IMR-90 (cell line): ENCODE results near the gene ESR1. TPM values are rescaled to one million over a fixed set of nuclear protein-coding genes. Genes with fewer than 3 reads are reported as not detected.

Experiments used
- ATAC-seq: fragments of 200-7000 bp; cut with Tn5 transposase; 2 replicates; pipeline ENCODE4 v1.9.1; 2020; ENCODE audit warnings: low read depth, mild to moderate bottlenecking, moderate library complexity
- BruUV-seq: library from RNA; stranded (reverse); fragments of 400-500 nt; replicated peaks from 2 replicates; lab custom pipeline; 2021; lab: Mats Ljungman, UMichigan
- CTCF ChIA-PET: fragments of 300-600 bp; formaldehyde crosslinking; extraction: SDS; loops from one replicate; lab custom pipeline; 2021; ENCODE audit warnings: antibody characterized with exemption; lab: Yijun Ruan, JAX
- POLR2A ChIA-PET: fragments of 300-600 bp; sonication (Branson Sonifier 250); formaldehyde crosslinking; loops from one replicate; lab custom pipeline; 2022; ENCODE audit warnings: antibody characterized with exemption; ENCODE audit not compliant: unreplicated experiment; lab: Charles Lee
- DNase-seq: peaks from one replicate; pipeline ENCODE4 v3.0.0; 2013
- H2AFZ ChIP-seq: replicated peaks from 2 replicates; pipeline ENCODE3; 2013; ENCODE audit warnings: low read length, mild to moderate bottlenecking; ENCODE audit not compliant: poor library complexity
- H2AK5ac ChIP-seq: 2 replicates; pipeline ENCODE4 v1.6.1; 2013; ENCODE audit warnings: low read depth, low read length, inconsistent platforms
- H2AK9ac ChIP-seq: replicated peaks from 2 replicates; pipeline ENCODE3; 2013; ENCODE audit warnings: mild to moderate bottlenecking, low read depth, low read length, moderate library complexity; ENCODE audit not compliant: poor library complexity
- H2BK120ac ChIP-seq: 2 replicates; pipeline ENCODE4 v1.6.1; 2013; ENCODE audit warnings: low read depth, low read length, inconsistent platforms
- H2BK15ac ChIP-seq: 3 replicates; pipeline ENCODE4 v1.6.1; 2013; ENCODE audit warnings: low read depth, low read length, inconsistent platforms
- H2BK20ac ChIP-seq: 2 replicates; pipeline ENCODE4 v1.6.1; 2013; ENCODE audit warnings: low read depth, mild to moderate bottlenecking, inconsistent platforms, low read length, moderate library complexity
- H2BK5ac ChIP-seq: 2 replicates; pipeline ENCODE4 v1.6.1; 2013; ENCODE audit warnings: mild to moderate bottlenecking, low read depth, low read length, inconsistent platforms; ENCODE audit not compliant: poor library complexity, severe bottlenecking
- H3K14ac ChIP-seq: replicated peaks from 2 replicates; pipeline ENCODE4 v1.6.1; 2013; ENCODE audit warnings: low read depth, low read length, inconsistent platforms
- H3K18ac ChIP-seq: 2 replicates; pipeline ENCODE4 v1.6.1; 2013; ENCODE audit warnings: low read depth, low read length, control low read depth
- H3K23ac ChIP-seq: 2 replicates; pipeline ENCODE4 v1.6.1; 2013; ENCODE audit warnings: low read depth, low read length, inconsistent platforms
- H3K27ac ChIP-seq: 2 replicates; pipeline ENCODE4 v1.5.1; 2013; ENCODE audit warnings: mild to moderate bottlenecking, control low read depth, low read length; ENCODE audit not compliant: insufficient read depth
- H3K27me3 ChIP-seq: 2 replicates; pipeline ENCODE4 v1.6.1; 2013; ENCODE audit warnings: low read length; ENCODE audit not compliant: control insufficient read depth, insufficient read depth
- H3K36me3 ChIP-seq: 2 replicates; pipeline ENCODE4 v1.6.1; 2013; ENCODE audit warnings: low read length, mixed read lengths; ENCODE audit not compliant: control insufficient read depth, insufficient read depth
- H3K4ac ChIP-seq: 2 replicates; pipeline ENCODE4 v1.6.1; 2013; ENCODE audit warnings: low read depth, low read length, inconsistent platforms
- H3K4me1 ChIP-seq: 2 replicates; pipeline ENCODE4 v1.6.1; 2013; ENCODE audit warnings: low read length, mixed read lengths; ENCODE audit not compliant: control insufficient read depth, insufficient read depth
- H3K4me2 ChIP-seq: 2 replicates; pipeline ENCODE4 v1.6.1; 2013; ENCODE audit warnings: low read depth, mild to moderate bottlenecking, control low read depth, low read length, moderate library complexity
- H3K4me3 ChIP-seq: 2 replicates; pipeline ENCODE4 v1.5.1; 2013; ENCODE audit warnings: low read depth, mild to moderate bottlenecking, control low read depth, low read length, moderate library complexity; ENCODE audit not compliant: insufficient read depth
- H3K56ac ChIP-seq: 2 replicates; pipeline ENCODE4 v1.6.1; 2013; ENCODE audit warnings: low read length, inconsistent platforms; ENCODE audit not compliant: insufficient read depth; ENCODE audit errors: extremely low read depth
- H3K79me1 ChIP-seq, 2 experiments: 2 replicates each; pipeline ENCODE4 v1.6.1; 2013; ENCODE audit warnings: low read length in 2 of 2, inconsistent platforms in 1 of 2, low read depth in 1 of 2
- H3K9ac ChIP-seq: 2 replicates; pipeline ENCODE4 v1.6.1; 2013; ENCODE audit warnings: low read depth, low read length, control low read depth
- H3K9me1 ChIP-seq: 2 replicates; pipeline ENCODE4 v1.6.1; 2013; ENCODE audit warnings: low read length, inconsistent platforms; ENCODE audit not compliant: insufficient read depth
- H3K9me3 ChIP-seq: 2 replicates; pipeline ENCODE4 v1.6.1; 2013; ENCODE audit warnings: low read length; ENCODE audit not compliant: control insufficient read depth, insufficient read depth
- H4K20me1 ChIP-seq: 2 replicates; pipeline ENCODE4 v1.6.1; 2013; ENCODE audit warnings: low read length, inconsistent platforms; ENCODE audit not compliant: insufficient read depth
- H4K5ac ChIP-seq: 2 replicates; pipeline ENCODE4 v1.6.1; 2013; ENCODE audit warnings: mild to moderate bottlenecking, low read depth, low read length, control low read depth
- H4K8ac ChIP-seq, 2 experiments: 2 replicates each; pipeline ENCODE4 v1.6.1; 2013; ENCODE audit warnings: low read depth in 2 of 2, low read length in 2 of 2, control low read depth in 1 of 2, inconsistent platforms in 1 of 2
- H4K91ac ChIP-seq: 2 replicates; pipeline ENCODE4 v1.6.1; 2013; ENCODE audit warnings: low read depth, low read length, inconsistent platforms; ENCODE audit not compliant: insufficient read depth
- FOS ChIP-seq: fragments of 150-350 bp; IDR thresholded peaks from 2 replicates; pipeline ENCODE4 v1.6.1; 2016; ENCODE audit warnings: low read depth, low read length
- POLR2A ChIP-seq: IDR thresholded peaks from 2 replicates; pipeline ENCODE4 v1.6.1; 2012; ENCODE audit warnings: mild to moderate bottlenecking, low read depth, low read length
- WGBS, 2 experiments: methylation state at CpG; one replicate each; pipeline versions ENCODE4 v1.1.5 to v1.1.7; 2013; ENCODE audit warnings: missing lambda C conversion rate in 2 of 2; ENCODE audit not compliant: insufficient read length in 1 of 2; ENCODE audit errors: extremely low coverage in 2 of 2; 5-methylcytosine and 5-hydroxymethylcytosine counted together
- dilution Hi-C: fragments of 300-500 bp; cut with HindIII; formaldehyde crosslinking; loops from one replicate; pipeline ENCODE4 v1.14.3; 2018; ENCODE audit warnings: low sequenced_read_pairs; ENCODE audit not compliant: unreplicated experiment
- in situ Hi-C: fragments of 300-500 bp; cut with MboI; formaldehyde crosslinking; loops from 3 replicates; pipeline ENCODE4 v1.14.3; 2019; ENCODE audit warnings: low sequenced_read_pairs, inconsistent platforms, mixed read lengths
- intact Hi-C: fragments of 100-400 bp; cut with micrococcal nuclease; formaldehyde crosslinking; loops from 2 replicates; pipeline ENCODE4 v1.10.0; 2022
- polyA plus RNA-seq, 3 experiments: library from polyadenylated mRNA; depleted of rRNA; stranded (reverse); fragments of >200 nt; gene quantifications; 2 replicates each; pipeline ENCODE4 v1.2.3, GENCODE V29; 2012; ENCODE audit warnings: low replicate concordance in 1 of 3
- total RNA-seq: library from RNA; depleted of rRNA; stranded (reverse); fragments of >200 nt; gene quantifications from 2 replicates; pipeline ENCODE4 v1.2.3, GENCODE V29; 2012

Gene ESR1
- total and polyA plus RNA-seq, 2 of the 4 experiments (the other 2 are of a cell fraction), result not detected

DNA sequence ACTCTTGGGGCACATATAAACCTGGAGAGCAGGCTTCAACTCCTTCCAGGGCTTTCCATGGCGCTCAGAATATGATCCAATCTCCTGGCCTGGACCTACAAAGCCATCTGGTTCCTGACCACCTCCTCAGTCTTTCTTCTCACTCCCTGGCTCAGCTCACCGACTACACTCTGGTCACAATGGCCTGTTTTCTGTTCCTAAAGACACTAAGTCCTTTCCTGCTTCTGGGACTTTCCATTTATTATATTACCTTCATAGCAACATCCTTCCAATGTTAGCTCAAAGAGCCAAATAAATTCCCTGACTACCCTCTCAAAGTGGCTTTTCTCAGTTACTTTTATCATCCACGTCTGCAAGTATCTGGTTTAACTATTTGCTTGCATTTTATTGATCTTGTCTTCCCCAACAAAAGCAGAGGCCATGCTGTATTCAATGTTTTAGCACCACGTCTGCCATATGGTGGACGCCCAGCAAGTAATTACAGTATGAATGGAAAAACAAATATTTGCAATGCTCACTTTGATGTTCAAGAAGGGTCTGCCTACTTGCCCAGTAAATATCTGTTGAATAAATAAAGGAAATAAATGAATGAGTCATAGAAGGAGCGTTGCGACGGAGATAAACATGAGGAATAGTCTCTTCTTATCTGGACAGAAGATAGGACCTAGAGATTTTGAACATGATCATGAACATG lies 328.4 kb downstream of the ESR1 start:
- H2BK120ac ChIP-seq, result no peak overlapping the region
- H3K27ac ChIP-seq, result no peak overlapping the region
- BruUV-seq, result no TSS peak
- H3K27me3 ChIP-seq, result no peaks in the 10 kb centered on the region
- ChIA-PET POLR2A (no interaction called here), CTCF (interaction anchor here (1.0 kb wide), 1 partner anchor 10 kb away, joined by 3 read pairs; no protein-coding TSS in a partner anchor)
- H2AK5ac ChIP-seq, result no peak overlapping the region
- no peak overlapping the region for H3K56ac ChIP-seq
- DNase-seq (no peak), ATAC-seq (peak; percentile 35; the same call in 1 of the 2 replicates)
- no peak overlapping the region for H4K91ac ChIP-seq
- no peak overlapping the region for H3K9ac ChIP-seq
- no peaks in the 10 kb centered on the region for H4K20me1 ChIP-seq
- H2BK15ac ChIP-seq, result no peak overlapping the region
- H3K9me1 ChIP-seq, result no peaks in the 10 kb centered on the region
- H2BK5ac ChIP-seq, result no peak overlapping the region
- no peak overlapping the region for H3K4me2 ChIP-seq
- TF ChIP-seq POLR2A (no peak), FOS (0 out of 2 replicates have a peak, but pooled peaks have one; percentile 9)
- no peak overlapping the region for H3K4ac ChIP-seq
- H2AK9ac ChIP-seq, result no peak overlapping the region
- H3K36me3 ChIP-seq, result peaks cover 31% of the 10 kb centered on the region
- dilution Hi-C loops, result no loop called here
- no peak overlapping the region for H4K5ac ChIP-seq
- no peak overlapping the region for H2BK20ac ChIP-seq
- no peak overlapping the region for H3K18ac ChIP-seq
- H4K8ac ChIP-seq, result no peak overlapping the region
- no peak overlapping the region for H3K14ac ChIP-seq
- no peak overlapping the region; the same call in 1 of the 2 replicates for H3K23ac ChIP-seq
- H3K4me1 ChIP-seq, result no peaks in the 10 kb centered on the region
- H3K79me1 ChIP-seq, result peaks cover 0 to 7% of the 10 kb centered on the region in 2 experiments; a peak in 1 of 4 replicates
- intact Hi-C loops, result no loop called here
- no peaks in the 10 kb centered on the region for H3K9me3 ChIP-seq
- no peak overlapping the region for H3K4me3 ChIP-seq
- H2AFZ ChIP-seq, result no peak overlapping the region
- WGBS, 2 experiments, result 95% methylated on average over 2 of the region's 8 CpGs; no CpG with 5 or more reads in 1 of the 2 experiments
- in situ Hi-C loops, result loop anchor here (25.0 kb wide), 1 partner anchor 699 kb away; no protein-coding TSS in a partner anchor
